A549 (cell line): ENCODE results near the gene LGR6. TPM values are rescaled to one million over a fixed set of nuclear protein-coding genes. Genes with fewer than 3 reads are reported as not detected.
"Not testable (repeated sequence)": the region's sequence is repeated elsewhere in the genome, so short reads cannot be mapped to it uniquely, and the experiment has no call there.

Experiments used
- ATAC-seq, 2 experiments: fragments of 200-7000 bp in 1 of 2; fragments of >200 bp in 1 of 2; cut with Nextera tagmentation in 1 of 2; cut with Tn5 transposase in 1 of 2; 3 replicates each; pipeline versions ENCODE4 v1.8.0 to v1.9.1; 2018 to 2020; ENCODE audit warnings: mild to moderate bottlenecking in 1 of 2, moderate library complexity in 1 of 2
- CTCF ChIA-PET: fragments of 300-600 bp; sonication (Branson Sonifier 250); formaldehyde crosslinking; extraction: SDS; loops from one replicate; lab custom pipeline; 2021; ENCODE audit warnings: antibody characterized with exemption, inconsistent platforms; lab: Yijun Ruan, JAX
- POLR2A ChIA-PET: fragments of 350-600 bp; formaldehyde crosslinking; extraction: SDS; loops from one replicate; lab custom pipeline; 2021; ENCODE audit warnings: antibody characterized with exemption, inconsistent platforms; lab: Yijun Ruan, JAX
- DNase-seq, 2 experiments: peaks; one replicate each; pipeline versions ENCODE4 v3.0.0 to v3.0.0-alpha.2; 2011 to 2016; ENCODE audit warnings: low read depth in 1 of 2, low spot score in 1 of 2
- FAIRE-seq: peaks from 2 replicates; lab custom pipeline; 2011; peaks lifted over from hg19 to GRCh38; lab: Jason Lieb, UNC
- H3K27ac ChIP-seq, 2 experiments: fragments of >200 bp; sonication (Bioruptor Twin); formaldehyde crosslinking; 3 replicates each; pipeline ENCODE4 v1.5.1; 2016 to 2017
- H3K4me1 ChIP-seq: fragments of >200 bp; sonication (Bioruptor Twin); formaldehyde crosslinking; 3 replicates; pipeline ENCODE4 v1.6.1; 2016
- H3K4me2 ChIP-seq: fragments of >200 bp; sonication (Bioruptor Twin); formaldehyde crosslinking; 3 replicates; pipeline ENCODE4 v1.6.1; 2016
- H3K4me3 ChIP-seq: fragments of >200 bp; sonication (Bioruptor Twin); formaldehyde crosslinking; 3 replicates; pipeline ENCODE4 v1.5.1; 2016
- H3K9me3 ChIP-seq: fragments of >200 bp; sonication (Bioruptor Twin); formaldehyde crosslinking; 3 replicates; pipeline ENCODE4 v1.6.1; 2016
- CBX2 ChIP-seq: fragments of 200-600 bp; sonication (generic); IDR thresholded peaks from 2 replicates; pipeline ENCODE4 v1.6.1; 2016; ENCODE audit warnings: low read depth, mild to moderate bottlenecking, borderline replicate concordance
- CBX8 ChIP-seq: fragments of 200-600 bp; sonication (generic); IDR thresholded peaks from 2 replicates; pipeline ENCODE4 v1.6.1; 2016
- CEBPB ChIP-seq, 2 experiments: fragments of >200 bp in 1 of 2; sonication (Bioruptor Twin) in 1 of 2; formaldehyde crosslinking in 1 of 2; IDR thresholded peaks; 2 replicates each; pipeline ENCODE4 v1.6.1; 2012 to 2016
- CHD2 ChIP-seq: fragments of 150-350 bp; IDR thresholded peaks from 2 replicates; pipeline ENCODE4 v1.6.1; 2014; ENCODE audit warnings: low read length; ENCODE audit not compliant: partially characterized antibody
- EHMT2 ChIP-seq: fragments of 200-600 bp; sonication (generic); IDR thresholded peaks from 2 replicates; pipeline ENCODE4 v1.6.1; 2016; ENCODE audit warnings: antibody characterized with exemption, low read depth, mild to moderate bottlenecking, moderate library complexity
- ELK1 ChIP-seq: fragments of 150-350 bp; IDR thresholded peaks from 2 replicates; pipeline ENCODE4 v1.6.1; 2014; ENCODE audit warnings: low read depth, mild to moderate bottlenecking, low read length
- EP300 ChIP-seq, 2 experiments: fragments of >200 bp; sonication (Bioruptor Twin); formaldehyde crosslinking; IDR thresholded peaks; 2 replicates in 1 of 2; 3 replicates in 1 of 2; pipeline ENCODE4 v1.6.1; 2016 to 2017
- HDAC2 ChIP-seq: fragments of 200-600 bp; sonication (generic); IDR thresholded peaks from 2 replicates; pipeline ENCODE4 v1.6.1; 2016
- HOXA7 ChIP-seq: fragments of 250-450 bp; sonication (Bioruptor Pico); IDR thresholded peaks from 2 replicates; pipeline ENCODE4 v1.5.0; 2020; ENCODE audit warnings: mild to moderate bottlenecking, moderate library complexity
- JUNB ChIP-seq: fragments of >200 bp; sonication (Bioruptor Twin); formaldehyde crosslinking; IDR thresholded peaks from 2 replicates; pipeline ENCODE4 v1.6.1; 2016
- KDM5A ChIP-seq: fragments of 200-600 bp; sonication (generic); IDR thresholded peaks from 2 replicates; pipeline ENCODE4 v1.6.1; 2016; ENCODE audit warnings: antibody characterized with exemption, mild to moderate bottlenecking
- MAFK ChIP-seq: fragments of 450-650 bp; IDR thresholded peaks from 2 replicates; pipeline ENCODE4 v1.6.1; 2014; ENCODE audit not compliant: partially characterized antibody
- PBX3 ChIP-seq: IDR thresholded peaks from 2 replicates; pipeline ENCODE4 v1.6.1; 2012
- PHF8 ChIP-seq: fragments of 200-600 bp; sonication (generic); IDR thresholded peaks from 2 replicates; pipeline ENCODE4 v1.6.1; 2016; ENCODE audit warnings: low read depth, mild to moderate bottlenecking, antibody characterized with exemption, moderate library complexity, borderline replicate concordance
- RARB ChIP-seq: fragments of 250-450 bp; sonication (Bioruptor Pico); IDR thresholded peaks from 2 replicates; pipeline ENCODE4 v1.8.0; 2021; ENCODE audit warnings: mild to moderate bottlenecking, moderate library complexity
- RFX5 ChIP-seq: fragments of 450-650 bp; IDR thresholded peaks from 2 replicates; pipeline ENCODE4 v1.7.1; 2014; ENCODE audit warnings: antibody characterized with exemption, mild to moderate bottlenecking, moderate library complexity
- USF2 ChIP-seq: fragments of 450-650 bp; IDR thresholded peaks from 2 replicates; pipeline ENCODE4 v1.6.1; 2014; ENCODE audit warnings: antibody characterized with exemption
- ZC3H11A ChIP-seq: fragments of 450-650 bp; IDR thresholded peaks from 2 replicates; pipeline ENCODE4 v1.6.1; 2014; ENCODE audit warnings: antibody characterized with exemption, mild to moderate bottlenecking
- WGBS: methylation state at CpG from one replicate; pipeline ENCODE4 v1.1.6; 2017; ENCODE audit errors: missing lambda C conversion rate; 5-methylcytosine and 5-hydroxymethylcytosine counted together
- polyA plus RNA-seq, 4 experiments: library from polyadenylated mRNA; depleted of rRNA in 3 of 4; stranded (reverse); fragments of >200 nt; fragmentation: RNase III in 1 of 4; extraction: RNeasy Plus Mini Kit Qiagen cat#74134 plus additional on column Dnase treatment in 1 of 4; gene quantifications; 2 replicates in 3 of 4; 3 replicates in 1 of 4; pipeline ENCODE4 v1.2.3, GENCODE V29; 2011 to 2017
- TF ChIP-seq, protein P1 (sequence below): IDR thresholded peaks from 2 replicates; pipeline ENCODE4 v1.6.1; 2012
- TF ChIP-seq, protein P2 (sequence below): fragments of 250-450 bp; sonication (Bioruptor Pico); IDR thresholded peaks from 2 replicates; pipeline ENCODE4 v1.5.0; 2020; ENCODE audit warnings: low read depth, mild to moderate bottlenecking, moderate library complexity

LGR6 gene
- polyA plus RNA-seq, 2 of the 4 experiments (the other 2 are of a cell fraction), result 0.84 to 1.1 TPM

DNA sequence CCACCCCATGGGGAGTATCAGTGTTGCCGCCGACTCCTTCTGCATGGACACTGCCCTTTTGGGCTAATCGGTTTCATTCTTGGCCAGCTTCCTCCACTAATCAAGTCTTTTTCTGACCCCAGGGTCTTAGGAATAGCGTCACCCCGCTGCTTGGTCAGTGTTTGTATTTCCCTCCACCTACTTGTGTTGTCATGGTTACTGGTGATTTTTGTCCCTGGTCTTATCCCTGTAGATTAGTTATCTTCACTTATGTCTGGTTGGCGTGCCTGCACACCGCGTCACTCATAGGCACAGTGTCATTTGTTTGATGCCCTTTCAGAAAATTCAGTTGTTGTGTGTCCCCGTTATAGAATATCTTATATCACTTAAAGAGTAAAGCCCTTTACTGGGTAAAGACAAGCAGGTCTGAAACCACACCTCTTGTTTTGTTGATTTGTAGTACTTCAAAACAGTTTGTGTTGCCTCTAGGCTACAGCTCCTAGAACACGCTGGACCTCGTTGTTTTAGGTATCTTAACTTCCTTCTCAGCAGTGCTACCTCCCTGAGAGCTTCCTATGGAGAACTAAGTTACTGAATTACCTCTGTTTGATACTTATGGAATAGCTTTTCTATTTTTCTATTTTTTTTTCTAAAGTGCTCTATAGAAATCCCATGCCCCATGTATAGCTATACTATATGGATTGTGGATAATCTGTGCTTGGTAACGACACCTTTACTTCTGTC lies 155.8 kb downstream of the LGR6 start:
- H3K9me3 ChIP-seq, result no peaks in the 10 kb centered on the region
- POLR2A ChIA-PET, result interaction anchor here (0.6 kb wide), 1 partner anchor 45 kb away, joined by 3 read pairs; no protein-coding TSS in a partner anchor
- H3K4me3 ChIP-seq, result peak overlapping the region; percentile 86
- FAIRE-seq (no peak), DNase-seq (peak in 1 of 2 experiments; percentile 57), ATAC-seq (peak; percentile 40 to 49)
- H3K4me2 ChIP-seq, result peak overlapping the region; percentile 88
- 14% methylated on average over 12 of the region's 12 CpGs for WGBS
- peaks cover 41% of the 10 kb centered on the region for H3K4me1 ChIP-seq
- TF ChIP-seq RARB (CRISPR knock-in tag) (no peak), USF2 (no peak), JUNB (no peak), CHD2 (no peak)
- CTCF ChIA-PET, result interaction anchor here (0.8 to 2.4 kb wide), 9 partner anchors 10 to 370 kb away, joined by 3 to 12 read pairs (median 4); partner anchors contain the start of gene LGR6
- peak overlapping the region; percentile 87 to 92 for H3K27ac ChIP-seq

- TF ChIP-seq MAFK (no peak), RFX5 (no peak), EP300 (IDR thresholded peaks at IDR 0.05) (no peak), ELK1 (no peak), RARB (CRISPR knock-in tag) (no peak), ZC3H11A (no peak)
- TF ChIP-seq, protein P1, sequence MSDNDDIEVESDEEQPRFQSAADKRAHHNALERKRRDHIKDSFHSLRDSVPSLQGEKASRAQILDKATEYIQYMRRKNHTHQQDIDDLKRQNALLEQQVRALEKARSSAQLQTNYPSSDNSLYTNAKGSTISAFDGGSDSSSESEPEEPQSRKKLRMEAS, result no peak
- TF ChIP-seq, protein P2, sequence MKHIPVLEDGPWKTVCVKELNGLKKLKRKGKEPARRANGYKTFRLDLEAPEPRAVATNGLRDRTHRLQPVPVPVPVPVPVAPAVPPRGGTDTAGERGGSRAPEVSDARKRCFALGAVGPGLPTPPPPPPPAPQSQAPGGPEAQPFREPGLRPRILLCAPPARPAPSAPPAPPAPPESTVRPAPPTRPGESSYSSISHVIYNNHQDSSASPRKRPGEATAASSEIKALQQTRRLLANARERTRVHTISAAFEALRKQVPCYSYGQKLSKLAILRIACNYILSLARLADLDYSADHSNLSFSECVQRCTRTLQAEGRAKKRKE, result no peak
- Histone ChIP-seq H3K27ac (peak overlapping the region in 1 of 2 experiments; percentile 16; a peak in 2 of 6 replicates), H3K4me3 (no peak overlapping the region), H3K9me3 (no peaks in the 10 kb centered on the region), H3K4me1 (peaks cover 50% of the 10 kb centered on the region), H3K4me2 (peak overlapping the region; percentile 49)
- DNase-seq (no peak), ATAC-seq (no peak), FAIRE-seq (no peak)
- ChIA-PET POLR2A (no interaction called here), CTCF (no interaction called here)
- 41% methylated on average over 2 of the region's 2 CpGs for WGBS
Observed at GRCh38 chr1:202351725-202352124, 158.1 kb downstream of the LGR6 start.

DNA sequence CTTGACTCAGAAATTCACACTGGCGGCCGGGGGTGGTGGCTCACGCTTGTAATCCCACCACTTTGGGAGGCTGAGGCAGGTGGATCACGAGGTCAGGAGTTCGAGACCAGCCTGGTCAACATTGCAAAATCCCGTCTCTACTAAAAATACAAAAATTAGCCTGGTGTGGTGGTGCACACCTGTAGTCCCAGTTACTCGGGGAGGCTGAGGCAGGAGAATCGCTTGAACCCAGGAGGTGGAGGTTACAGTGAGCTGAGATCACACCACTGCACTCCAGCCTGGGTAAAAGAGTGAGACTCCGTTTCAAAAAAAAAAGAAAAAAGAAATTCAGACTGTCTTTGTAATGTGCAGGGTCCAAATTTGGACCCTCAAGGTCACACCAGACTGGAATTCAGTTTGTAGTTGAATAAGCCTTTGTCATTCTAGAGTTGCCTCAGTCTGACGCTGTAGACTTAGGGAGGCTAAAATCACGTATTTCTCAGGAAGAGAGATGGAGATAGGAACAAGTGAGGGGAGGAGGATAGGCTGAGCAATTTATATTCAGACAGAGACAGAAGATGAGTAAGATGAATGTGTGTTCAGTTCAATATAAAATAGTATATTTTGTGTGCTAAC lies 159.1 kb downstream of the LGR6 start:
- CTCF ChIA-PET, result interaction anchor here (1.0 to 3.8 kb wide), 2 partner anchors 8 to 10 kb away, joined by 3 to 20 read pairs; no protein-coding TSS in a partner anchor
- H3K9me3 ChIP-seq, H3K4me3 ChIP-seq, POLR2A ChIA-PET, ATAC-seq, DNase-seq, FAIRE-seq: not testable (repeated sequence)
- Histone ChIP-seq H3K4me1 (peaks cover 50% of the 10 kb centered on the region), H3K27ac (peak overlapping the region in 1 of 2 experiments; percentile 70; a peak in 3 of 6 replicates), H3K4me2 (peak overlapping the region; percentile 49; the same call in 2 of the 3 replicates)
- WGBS, result 92% methylated on average over 11 of the region's 11 CpGs

GRCh38 chr1:202355944-202356553 lies 162.4 kb downstream of the LGR6 start:
- Histone ChIP-seq H3K9me3 (no peaks in the 10 kb centered on the region), H3K4me2 (no peak overlapping the region), H3K4me1 (peaks cover 33% of the 10 kb centered on the region), H3K27ac (no peak overlapping the region), H3K4me3 (no peak overlapping the region)
- CTCF ChIA-PET, result interaction anchor here (0.6 to 3.8 kb wide), 2 partner anchors 12 to 92 kb away, joined by 3 to 20 read pairs; no protein-coding TSS in a partner anchor
- FAIRE-seq, result no peak
- DNase-seq, result no peak
- POLR2A ChIA-PET, result no interaction called here
- no peak; a peak in 3 of 6 replicates for ATAC-seq
- TF ChIP-seq EHMT2 (no peak), CBX8 (no peak), CBX2 (no peak), CEBPB (IDR thresholded peaks at IDR 0.05) (no peak), RARB (CRISPR knock-in tag) (no peak), HDAC2 (no peak), HOXA7 (CRISPR knock-in tag) (no peak), MAFK (no peak), PBX3 (no peak), KDM5A (no peak), PHF8 (no peak)
